Measurements from ENCODE around the gene PDE6B.
A peak's percentile ranks its signal among the peaks of the same experiment; 100 is the strongest.
"Not testable (repeated sequence)": the region's sequence is repeated elsewhere in the genome, so short reads cannot be mapped to it uniquely, and the experiment has no call there.

Gene PDE6B

GRCh38 chr4:685679-686412 is 60.5 kb downstream of the PDE6B start:
- DNase-seq, result no peak

GRCh38 chr4:686413-687040 is 61.2 kb downstream of the PDE6B start:
- no peak for DNase-seq

- no peak for DNase-seq
Observed at GRCh38 chr4:687048-687970, 61.9 kb downstream of the PDE6B start.

GRCh38 chr4:687971-688853 is 62.8 kb downstream of the PDE6B start:
- DNase-seq, result no peak

- DNase-seq, result no peak
Observed at GRCh38 chr4:688854-689681, 63.7 kb downstream of the PDE6B start, which contains the start of gene SLC49A3. Gene SLC49A3 (minus strand): TSS chr4:689151. CDS start chr4:689127, 24 bp downstream.

- no peak for DNase-seq
Observed at GRCh38 chr4:689723-690122, 64.3 kb downstream of the PDE6B start.

- DNase-seq, result no peak
Observed at GRCh38 chr4:692771-693554, 67.6 kb downstream of the PDE6B start.

- not testable (repeated sequence) for DNase-seq
Observed at GRCh38 chr4:694341-694940, 69.1 kb downstream of the PDE6B start.

GRCh38 chr4:699816-700580 is 74.6 kb downstream of the PDE6B start:
- no peak for DNase-seq

GRCh38 chr4:700587-701264 is 75.4 kb downstream of the PDE6B start:
- no peak for DNase-seq

- no peak for DNase-seq
Observed at GRCh38 chr4:702618-703048, 77.3 kb downstream of the PDE6B start.

- DNase-seq, result no peak
Observed at GRCh38 chr4:703336-704197, 78.2 kb downstream of the PDE6B start.

GRCh38 chr4:704198-704891 is 79.0 kb downstream of the PDE6B start:
- DNase-seq, result no peak

GRCh38 chr4:704971-705277 is 79.6 kb downstream of the PDE6B start:
- no peak for DNase-seq

- peak; percentile 77 to 89 for DNase-seq
Observed at GRCh38 chr4:705278-706082, 80.1 kb downstream of the PDE6B start, which contains the start of gene PCGF3. Gene PCGF3 (plus strand): TSS chr4:705832. CDS start chr4:733681, 27,849 bp downstream.

GRCh38 chr4:706083-706633 is 80.8 kb downstream of the PDE6B start:
- not testable (repeated sequence) for DNase-seq
